Measurements from ENCODE around the gene MAL.

DNA sequence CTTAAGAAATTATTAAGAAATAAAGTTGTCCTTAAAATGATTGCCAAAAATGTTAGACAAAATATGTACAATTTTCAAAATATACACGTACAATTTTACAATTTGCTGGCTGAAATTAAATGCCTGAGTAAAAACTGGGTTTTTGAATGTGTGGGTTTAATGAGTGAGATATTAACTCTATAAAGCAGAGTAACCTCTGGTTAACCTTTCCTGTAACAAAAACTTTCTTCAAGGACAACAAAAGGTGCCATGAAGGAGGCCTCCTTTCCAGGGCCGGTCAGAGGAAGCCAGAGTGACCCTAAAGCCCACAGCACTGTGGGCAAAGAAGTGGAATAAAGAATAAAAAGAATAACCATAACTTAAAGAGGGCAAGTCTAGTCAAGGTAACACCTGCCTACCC is 16.5 kb upstream of the MAL start:
- TF ChIP-seq, protein P1, sequence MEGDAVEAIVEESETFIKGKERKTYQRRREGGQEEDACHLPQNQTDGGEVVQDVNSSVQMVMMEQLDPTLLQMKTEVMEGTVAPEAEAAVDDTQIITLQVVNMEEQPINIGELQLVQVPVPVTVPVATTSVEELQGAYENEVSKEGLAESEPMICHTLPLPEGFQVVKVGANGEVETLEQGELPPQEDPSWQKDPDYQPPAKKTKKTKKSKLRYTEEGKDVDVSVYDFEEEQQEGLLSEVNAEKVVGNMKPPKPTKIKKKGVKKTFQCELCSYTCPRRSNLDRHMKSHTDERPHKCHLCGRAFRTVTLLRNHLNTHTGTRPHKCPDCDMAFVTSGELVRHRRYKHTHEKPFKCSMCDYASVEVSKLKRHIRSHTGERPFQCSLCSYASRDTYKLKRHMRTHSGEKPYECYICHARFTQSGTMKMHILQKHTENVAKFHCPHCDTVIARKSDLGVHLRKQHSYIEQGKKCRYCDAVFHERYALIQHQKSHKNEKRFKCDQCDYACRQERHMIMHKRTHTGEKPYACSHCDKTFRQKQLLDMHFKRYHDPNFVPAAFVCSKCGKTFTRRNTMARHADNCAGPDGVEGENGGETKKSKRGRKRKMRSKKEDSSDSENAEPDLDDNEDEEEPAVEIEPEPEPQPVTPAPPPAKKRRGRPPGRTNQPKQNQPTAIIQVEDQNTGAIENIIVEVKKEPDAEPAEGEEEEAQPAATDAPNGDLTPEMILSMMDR (IDR thresholded peaks at IDR 0.05; ENCODE audit: poor library complexity), result no peak
- TF ChIP-seq EZH2phosphoT487 (IDR thresholded peaks at IDR 0.05; ENCODE audit: low read depth, severe bottlenecking, unreplicated experiment), result no peak

Data from hepatocyte (in vitro differentiated cells).